Measurements from ENCODE around the gene ENO3. TPM values are rescaled to one million over a fixed set of nuclear protein-coding genes. Genes with fewer than 3 reads are reported as not detected.

The ENO3 gene
- total and polyA plus RNA-seq, 2 donors (not counting 3 experiments of a cell fraction or from before 2014, with no cell fraction given) = 5.5 to 5.9 TPM

DNA sequence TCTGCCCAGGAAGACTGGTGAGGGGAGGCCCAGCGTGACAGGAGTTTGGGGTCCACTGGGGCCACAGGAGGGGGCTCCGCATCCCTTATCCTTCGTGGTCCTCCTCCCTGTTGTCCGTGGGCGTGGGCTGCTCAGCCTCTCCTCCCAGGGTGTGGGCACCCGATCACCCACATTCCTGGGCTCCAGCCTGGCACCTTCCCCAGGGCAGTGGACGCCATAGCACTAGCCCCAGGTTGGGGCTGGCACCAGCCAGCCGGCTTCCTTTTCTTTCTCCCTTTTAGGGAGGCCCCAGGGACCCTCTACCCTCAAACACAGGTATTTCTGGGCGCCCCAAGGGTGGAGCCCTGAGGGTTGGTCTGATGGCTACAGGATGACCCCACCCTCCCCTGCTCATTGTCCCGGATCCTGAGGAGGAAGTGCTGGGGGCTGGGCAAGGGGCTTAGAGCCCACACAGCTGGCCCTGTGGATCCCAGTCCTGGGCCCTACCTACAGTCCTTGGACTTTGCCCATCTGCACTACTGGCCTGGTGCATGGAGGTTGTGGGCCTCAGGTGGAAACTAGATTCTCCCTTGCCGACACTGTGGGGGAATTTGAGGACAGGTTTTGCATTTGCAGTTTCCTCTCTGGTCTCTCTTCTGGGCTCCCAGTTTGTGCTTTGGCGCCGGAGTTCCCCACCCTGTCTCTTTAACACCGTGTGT lies 48.0 kb downstream of the ENO3 start:
- intact Hi-C loops (cut with micrococcal nuclease) (loop anchor here (2.0 kb wide), 1 partner anchor 58 kb away; the partner anchor contains the start of genes RNF167 and SLC25A11), dilution Hi-C loops (cut with MboI; ENCODE audit: extremely low pct_ligation_motif_present, low sequenced_read_pairs) (no loop called here)
- DNase-seq (ENCODE audit: low read depth, low spot score) (no peak), FAIRE-seq (no peak)
- POLR2A ChIA-PET = no interaction called here
- Histone ChIP-seq H3K4me2 (ENCODE audit: insufficient read depth, low read length) (peak overlapping the region; percentile 87), H3K79me2 (ENCODE audit: control insufficient read depth, insufficient read depth, low read length) (peaks cover 34% of the 10 kb centered on the region), H3K9ac (replicated peaks; ENCODE audit: extremely low read depth, insufficient read depth, low read length) (peak overlapping the region; percentile 49), H3K9me3 (replicated peaks; ENCODE audit: control insufficient read depth, insufficient read depth, low read length) (no peaks in the 10 kb centered on the region), H3K4me1 (ENCODE audit: control insufficient read depth, extremely low read depth, insufficient read depth, low read length) (peaks cover 19% of the 10 kb centered on the region), H3K9me1 (replicated peaks; ENCODE audit: control insufficient read depth, extremely low read depth, insufficient read depth, low read length) (no peaks in the 10 kb centered on the region), H3K27ac (ENCODE audit: insufficient read depth, low read depth, low read length) (peak overlapping the region; percentile 23), H4K20me1 (replicated peaks; ENCODE audit: control insufficient read depth, extremely low read depth, insufficient read depth, low read length) (no peaks in the 10 kb centered on the region), H3K4me3 (replicated peaks in 1 of 3; ENCODE audit: insufficient read depth in 1 of 3, low read depth in 1 of 3, low read length in 3 of 3) (peak overlapping the region; percentile 77 to 95 (median 82)), H2AFZ (ENCODE audit: low read depth, low read length) (no peak overlapping the region), H3K27me3 (ENCODE audit: control insufficient read depth in 2 of 2, insufficient read depth in 2 of 2, low read length in 2 of 2) (no peaks in the 10 kb centered on the region), H3K36me3 (ENCODE audit: control insufficient read depth in 2 of 2, extremely low read depth in 1 of 2, insufficient read depth in 2 of 2, low read length in 2 of 2) (peaks cover 12 to 30% of the 10 kb centered on the region in 2 experiments)
- no TSS peak for BruUV-seq (replicated peaks)
- TF ChIP-seq POLR2AphosphoS5 (IDR thresholded peaks at IDR 0.05; ENCODE audit: insufficient read depth, low read depth, low read length) (no peak), EZH2 (IDR thresholded peaks at IDR 0.05; ENCODE audit: borderline replicate concordance, low read depth, low read length, severe bottlenecking) (no peak), MYC (IDR thresholded peaks at IDR 0.05; ENCODE audit: low read depth, low read length) (no peak), CTCF (IDR thresholded peaks at IDR 0.05; ENCODE audit: extremely low read depth in 1 of 2, insufficient read depth in 1 of 2, low read depth in 1 of 2, low read length in 2 of 2) (no peak), GATA2 (IDR thresholded peaks at IDR 0.05; ENCODE audit: insufficient read depth, insufficient read length, low read depth, low read length) (no peak)
- TF ChIP-seq, protein P1, sequence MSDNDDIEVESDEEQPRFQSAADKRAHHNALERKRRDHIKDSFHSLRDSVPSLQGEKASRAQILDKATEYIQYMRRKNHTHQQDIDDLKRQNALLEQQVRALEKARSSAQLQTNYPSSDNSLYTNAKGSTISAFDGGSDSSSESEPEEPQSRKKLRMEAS (IDR thresholded peaks at IDR 0.05; ENCODE audit: insufficient read depth, insufficient read length) = no peak
- CTCF ChIA-PET = interaction anchor here (1.3 to 4.2 kb wide), 4 partner anchors 8 to 90 kb away, joined by 6 to 21 read pairs (median 14); partner anchors contain the start of genes CAMTA2, RNF167 and SLC25A11

Measured in endothelial cell of umbilical vein (primary cell).